AG04449 (cell line): ENCODE data around the gene LARGE1.

Experiments used
- CTCF ChIA-PET: fragments of 350-600 bp; formaldehyde crosslinking; extraction: SDS; loops from one replicate; lab custom pipeline; 2021; ENCODE audit warnings: antibody characterized with exemption; lab: Yijun Ruan, JAX
- POLR2A ChIA-PET: fragments of 400-600, 350-600 bp; formaldehyde crosslinking; extraction: SDS; loops from one replicate; lab custom pipeline; 2020; ENCODE audit warnings: antibody characterized with exemption, inconsistent platforms; lab: Yijun Ruan, JAX
- DNase-seq: peaks from one replicate; pipeline ENCODE4 v3.0.0-alpha.2; 2010; ENCODE audit warnings: low read depth, low spot score
- H3K4me3 ChIP-seq: 2 replicates; pipeline ENCODE4 v1.5.1; 2011; ENCODE audit warnings: low read depth, mild to moderate bottlenecking, control low read depth, low read length
- CTCF ChIP-seq: IDR thresholded peaks from one replicate; pipeline ENCODE4 v1.5.1; 2011; ENCODE audit warnings: mild to moderate bottlenecking, moderate library complexity, low read length, control low read depth, inconsistent platforms; ENCODE audit not compliant: insufficient read depth; ENCODE audit errors: missing control alignments

LARGE1 gene

GRCh38 chr22:33657670-33658069, 262.6 kb downstream of the LARGE1 start:
- ChIA-PET CTCF (no interaction called here), POLR2A (no interaction called here)
- no peak for TF ChIP-seq CTCF
- no peak overlapping the region for H3K4me3 ChIP-seq
- no peak for DNase-seq

- no peak for DNase-seq
- no peak for TF ChIP-seq CTCF
- ChIA-PET CTCF (no interaction called here), POLR2A (no interaction called here)
- no peak overlapping the region for H3K4me3 ChIP-seq
Observed at GRCh38 chr22:33656808-33657628, 263.3 kb downstream of the LARGE1 start.

GRCh38 chr22:33654173-33654895, 265.9 kb downstream of the LARGE1 start:
- H3K4me3 ChIP-seq, result no peak overlapping the region
- DNase-seq, result no peak
- TF ChIP-seq CTCF, result no peak
- POLR2A ChIA-PET, result no interaction called here
- CTCF ChIA-PET, result no interaction called here

- POLR2A ChIA-PET, result no interaction called here
- CTCF ChIA-PET, result interaction anchor here (1.1 kb wide), 1 partner anchor 134 kb away, joined by 3 read pairs; no protein-coding TSS in a partner anchor
- DNase-seq, result no peak
- H3K4me3 ChIP-seq, result no peak overlapping the region
- TF ChIP-seq CTCF, result no peak
Observed at GRCh38 chr22:33653532-33654063, 266.7 kb downstream of the LARGE1 start.

- H3K4me3 ChIP-seq, result no peak overlapping the region
- ChIA-PET CTCF (interaction anchor here (1.1 kb wide), 1 partner anchor 133 kb away, joined by 3 read pairs; no protein-coding TSS in a partner anchor), POLR2A (no interaction called here)
- TF ChIP-seq CTCF, result no peak
- no peak for DNase-seq
Observed at GRCh38 chr22:33652615-33653014, 267.7 kb downstream of the LARGE1 start.

GRCh38 chr22:33650244-33650643, 270.0 kb downstream of the LARGE1 start:
- no peak for DNase-seq
- ChIA-PET CTCF (no interaction called here), POLR2A (no interaction called here)
- TF ChIP-seq CTCF, result no peak
- H3K4me3 ChIP-seq, result no peak overlapping the region
